GM12801 (cell line): ENCODE data around the gene EIF2S1.

Source experiments
- TF ChIP-seq, protein P1 (sequence below): IDR thresholded peaks from one replicate; pipeline ENCODE4 v1.5.1; 2011; ENCODE audit warnings: control low read depth; ENCODE audit not compliant: insufficient read length; ENCODE audit errors: extremely low read depth

The EIF2S1 gene

DNA sequence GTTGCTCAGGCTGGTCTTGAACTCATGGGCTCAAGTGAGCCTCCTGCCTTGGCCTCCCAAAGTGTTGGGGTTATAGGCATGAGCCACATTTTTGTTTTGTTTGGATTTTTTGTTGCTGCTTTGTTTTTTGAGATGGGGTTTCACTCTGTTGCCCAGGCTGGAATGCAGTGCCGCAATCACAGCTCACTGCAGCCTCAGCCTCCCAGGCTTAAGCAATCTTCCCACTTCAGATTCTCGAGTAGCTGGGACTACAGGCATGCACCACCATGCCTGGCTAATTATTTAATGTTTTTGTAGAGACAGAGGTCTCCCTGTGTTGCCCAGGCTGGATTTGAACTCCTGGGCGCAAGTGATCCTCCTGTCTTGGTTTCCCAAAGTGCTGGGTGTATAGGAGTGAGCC lies 57.5 kb downstream of the EIF2S1 start:
- TF ChIP-seq, protein P1, sequence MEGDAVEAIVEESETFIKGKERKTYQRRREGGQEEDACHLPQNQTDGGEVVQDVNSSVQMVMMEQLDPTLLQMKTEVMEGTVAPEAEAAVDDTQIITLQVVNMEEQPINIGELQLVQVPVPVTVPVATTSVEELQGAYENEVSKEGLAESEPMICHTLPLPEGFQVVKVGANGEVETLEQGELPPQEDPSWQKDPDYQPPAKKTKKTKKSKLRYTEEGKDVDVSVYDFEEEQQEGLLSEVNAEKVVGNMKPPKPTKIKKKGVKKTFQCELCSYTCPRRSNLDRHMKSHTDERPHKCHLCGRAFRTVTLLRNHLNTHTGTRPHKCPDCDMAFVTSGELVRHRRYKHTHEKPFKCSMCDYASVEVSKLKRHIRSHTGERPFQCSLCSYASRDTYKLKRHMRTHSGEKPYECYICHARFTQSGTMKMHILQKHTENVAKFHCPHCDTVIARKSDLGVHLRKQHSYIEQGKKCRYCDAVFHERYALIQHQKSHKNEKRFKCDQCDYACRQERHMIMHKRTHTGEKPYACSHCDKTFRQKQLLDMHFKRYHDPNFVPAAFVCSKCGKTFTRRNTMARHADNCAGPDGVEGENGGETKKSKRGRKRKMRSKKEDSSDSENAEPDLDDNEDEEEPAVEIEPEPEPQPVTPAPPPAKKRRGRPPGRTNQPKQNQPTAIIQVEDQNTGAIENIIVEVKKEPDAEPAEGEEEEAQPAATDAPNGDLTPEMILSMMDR = no peak

GRCh38 chr14:67418401-67419191 lies 58.5 kb downstream of the EIF2S1 start:
- TF ChIP-seq, protein P1 = no peak

DNA sequence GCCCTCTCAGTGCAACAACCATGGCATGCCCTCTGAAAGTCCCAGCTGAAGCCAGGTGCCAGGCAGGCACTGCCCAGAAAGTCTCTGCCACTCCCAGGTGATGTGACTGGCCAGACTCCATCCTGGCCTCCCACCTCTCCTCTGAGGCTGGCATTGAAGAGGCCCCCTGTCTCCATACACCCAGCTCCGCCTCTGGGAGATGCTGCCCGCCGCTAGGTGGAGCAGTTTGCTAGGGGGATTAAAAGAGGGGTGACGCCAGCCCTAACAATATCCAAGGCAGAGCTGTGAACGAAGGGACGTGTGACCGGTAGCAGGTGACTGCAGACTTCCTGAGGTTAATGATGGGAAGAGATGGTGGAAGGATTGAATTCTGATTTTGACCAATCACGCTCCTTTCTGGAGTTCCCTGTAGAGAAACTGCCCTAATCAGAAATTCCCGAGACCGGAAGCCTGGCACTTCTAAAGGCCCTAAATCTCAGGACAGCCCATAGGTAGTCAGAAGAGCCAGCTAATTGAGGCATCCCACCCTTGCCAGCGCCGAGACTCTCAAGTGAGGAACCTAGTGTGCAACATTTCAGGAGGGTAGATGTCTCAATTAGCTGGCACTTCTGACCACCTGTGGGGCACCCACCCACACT lies 60.1 kb downstream of the EIF2S1 start:
- TF ChIP-seq, protein P1 = no peak

- TF ChIP-seq, protein P1 = no peak
Measured at GRCh38 chr14:67421356-67422224, 61.5 kb downstream of the EIF2S1 start.

- TF ChIP-seq, protein P1 = no peak
Measured at GRCh38 chr14:67423424-67423823, 63.3 kb downstream of the EIF2S1 start.

- TF ChIP-seq, protein P1 = no peak
Measured at GRCh38 chr14:67424539-67424938, 64.4 kb downstream of the EIF2S1 start.

DNA sequence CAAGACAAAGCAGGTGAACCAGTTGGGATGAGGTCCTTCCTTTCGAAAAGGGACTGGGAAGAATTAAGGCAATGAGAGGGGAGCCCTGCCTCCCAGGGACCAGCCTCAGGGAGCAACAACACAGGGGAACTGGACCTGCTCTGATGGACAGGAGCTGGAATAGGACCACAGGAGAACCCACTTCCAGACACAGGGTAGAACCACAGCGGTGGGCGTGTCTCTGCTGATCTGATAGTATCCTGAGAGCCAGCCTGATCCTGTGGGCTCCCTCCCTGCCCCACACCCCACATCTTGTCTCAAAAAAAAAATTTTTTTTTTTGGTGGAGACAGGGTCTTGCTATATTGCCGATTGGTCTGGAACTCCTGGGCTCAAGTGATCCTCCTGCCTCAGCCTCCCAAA lies 65.5 kb downstream of the EIF2S1 start:
- TF ChIP-seq, protein P1 = no peak
